Caco-2 (cell line): ENCODE results near the gene CNOT2. TPM values are rescaled to one million over a fixed set of nuclear protein-coding genes. Genes with fewer than 3 reads are reported as not detected.

Experiments
- BruUV-seq: library from RNA; stranded (reverse); fragments of 400-500 nt; replicated peaks from 2 replicates; lab custom pipeline; 2021; lab: Mats Ljungman, UMichigan
- CTCF ChIA-PET: fragments of 300-600 bp; sonication (Branson Sonifier 250); formaldehyde crosslinking; loops from one replicate; lab custom pipeline; 2022; ENCODE audit warnings: antibody characterized with exemption; lab: Charles Lee
- POLR2A ChIA-PET: fragments of 300-600 bp; sonication (Branson Sonifier 250); formaldehyde crosslinking; loops from one replicate; lab custom pipeline; 2022; ENCODE audit warnings: antibody characterized with exemption; lab: Charles Lee
- DNase-seq, 2 experiments: peaks; one replicate each; pipeline versions ENCODE4 v3.0.0 to v3.0.0-alpha.2; 2020 to 2022
- H3K27me3 ChIP-seq: replicated peaks from 2 replicates; pipeline ENCODE4 v1.6.0; 2011; ENCODE audit warnings: low read length; ENCODE audit not compliant: control insufficient read depth, insufficient read depth
- H3K36me3 ChIP-seq: 2 replicates; pipeline ENCODE4 v1.5.1; 2011; ENCODE audit warnings: low read length; ENCODE audit not compliant: control insufficient read depth, insufficient read depth
- H3K4me1 ChIP-seq: fragments of 250-450 bp; sonication (Bioruptor Pico); 2 replicates; pipeline ENCODE4 v1.5.1; 2020; ENCODE audit warnings: mild to moderate bottlenecking
- H3K4me3 ChIP-seq: 2 replicates; pipeline ENCODE4 v1.5.1; 2011; ENCODE audit warnings: low read depth, mild to moderate bottlenecking, control low read depth, low read length
- H3K9me3 ChIP-seq: fragments of 250-450 bp; sonication (Bioruptor Pico); 2 replicates; pipeline ENCODE4 v1.5.1; 2020; ENCODE audit warnings: mild to moderate bottlenecking, moderate library complexity
- H3K27ac Mint-ChIP-seq: one replicate; pipeline ENCODE4 v1.8.0; 2022; ENCODE audit warnings: mixed read lengths; ENCODE audit not compliant: unreplicated experiment
- H3K27me3 Mint-ChIP-seq: one replicate; pipeline ENCODE4 v1.8.0; 2022; ENCODE audit warnings: mixed read lengths; ENCODE audit not compliant: insufficient read depth, unreplicated experiment
- H3K36me3 Mint-ChIP-seq: one replicate; pipeline ENCODE4 v1.8.0; 2022; ENCODE audit warnings: mild to moderate bottlenecking, mixed read lengths; ENCODE audit not compliant: insufficient read depth, unreplicated experiment
- H3K4me1 Mint-ChIP-seq: one replicate; pipeline ENCODE4 v1.8.0; 2022; ENCODE audit warnings: low read depth, mixed read lengths; ENCODE audit not compliant: unreplicated experiment
- H3K4me3 Mint-ChIP-seq: one replicate; pipeline ENCODE4 v1.8.0; 2022; ENCODE audit warnings: mild to moderate bottlenecking, moderate library complexity, mixed read lengths; ENCODE audit not compliant: unreplicated experiment
- H3K9me3 Mint-ChIP-seq: one replicate; pipeline ENCODE4 v1.8.0; 2022; ENCODE audit warnings: mixed read lengths; ENCODE audit not compliant: unreplicated experiment
- CTCF ChIP-seq, 2 experiments: fragments of 200-600 bp in 1 of 2; IDR thresholded peaks; 1 replicate in 1 of 2; 2 replicates in 1 of 2; pipeline versions ENCODE4 v1.5.1 to v1.8.0; 2011 to 2022; ENCODE audit warnings: antibody characterized with exemption in 1 of 2, control low read depth in 1 of 2, inconsistent platforms in 1 of 2, low read depth in 1 of 2, low read length in 1 of 2, mild to moderate bottlenecking in 1 of 2, moderate library complexity in 1 of 2; ENCODE audit not compliant: insufficient read depth in 1 of 2, severe bottlenecking in 1 of 2, unreplicated experiment in 1 of 2
- intact Hi-C: fragments of 100-400 bp; cut with micrococcal nuclease; formaldehyde crosslinking; loops from one replicate; pipeline ENCODE4 v1.10.0; 2022; ENCODE audit not compliant: unreplicated experiment
- total RNA-seq: library from RNA; stranded (reverse); gene quantifications from 2 replicates; pipeline ENCODE4 v1.2.3, GENCODE V29; 2022

The CNOT2 gene
- total RNA-seq, 1 experiment from 2014 or later = 83.5 TPM

- H3K4me3 Mint-ChIP-seq = no peak overlapping the region
- intact Hi-C loops = no loop called here
- H3K9me3 Mint-ChIP-seq = no peaks in the 10 kb centered on the region
- Histone ChIP-seq H3K27me3 (no peaks in the 10 kb centered on the region), H3K4me1 (no peaks in the 10 kb centered on the region), H3K9me3 (no peaks in the 10 kb centered on the region), H3K4me3 (no peak overlapping the region), H3K36me3 (no peaks in the 10 kb centered on the region)
- TF ChIP-seq CTCF (IDR thresholded peaks at IDR 0.05; ENCODE audit: insufficient read depth in 1 of 2, low read depth in 1 of 2, low read length in 1 of 2, severe bottlenecking in 1 of 2, unreplicated experiment in 1 of 2) = no peak
- H3K4me1 Mint-ChIP-seq = no peaks in the 10 kb centered on the region
- DNase-seq = no peak
- H3K36me3 Mint-ChIP-seq = peaks cover 30% of the 10 kb centered on the region
- POLR2A ChIA-PET = no interaction called here
- no peak overlapping the region for H3K27ac Mint-ChIP-seq
- H3K27me3 Mint-ChIP-seq = no peaks in the 10 kb centered on the region
- TSS peak; percentile 41 for BruUV-seq
- CTCF ChIA-PET = no interaction called here
Observed at GRCh38 chr12:70353780-70354660, 110.8 kb downstream of the CNOT2 start.

GRCh38 chr12:70354787-70355186, 111.6 kb downstream of the CNOT2 start:
- no peak overlapping the region for H3K27ac Mint-ChIP-seq
- Histone ChIP-seq H3K4me1 (no peaks in the 10 kb centered on the region), H3K9me3 (no peaks in the 10 kb centered on the region), H3K4me3 (no peak overlapping the region), H3K27me3 (no peaks in the 10 kb centered on the region), H3K36me3 (no peaks in the 10 kb centered on the region)
- BruUV-seq = no TSS peak
- no peaks in the 10 kb centered on the region for H3K4me1 Mint-ChIP-seq
- ChIA-PET CTCF (no interaction called here), POLR2A (no interaction called here)
- no peaks in the 10 kb centered on the region for H3K9me3 Mint-ChIP-seq
- intact Hi-C loops = no loop called here
- H3K4me3 Mint-ChIP-seq = no peak overlapping the region
- H3K36me3 Mint-ChIP-seq = peaks cover 30% of the 10 kb centered on the region
- TF ChIP-seq CTCF (IDR thresholded peaks at IDR 0.05; ENCODE audit: insufficient read depth in 1 of 2, low read depth in 1 of 2, low read length in 1 of 2, severe bottlenecking in 1 of 2, unreplicated experiment in 1 of 2) = no peak
- no peaks in the 10 kb centered on the region for H3K27me3 Mint-ChIP-seq
- no peak for DNase-seq

- Mint-ChIP-seq H3K4me1 (no peaks in the 10 kb centered on the region), H3K27me3 (no peaks in the 10 kb centered on the region), H3K27ac (no peak overlapping the region), H3K9me3 (no peaks in the 10 kb centered on the region), H3K36me3 (peaks cover 30% of the 10 kb centered on the region), H3K4me3 (no peak overlapping the region)
- no peaks in the 10 kb centered on the region for H3K36me3 ChIP-seq
- no TSS peak for BruUV-seq
- H3K4me3 ChIP-seq = no peak overlapping the region
- ChIA-PET CTCF (interaction anchor here (0.7 kb wide), 1 partner anchor 363 kb away, joined by 3 read pairs; no protein-coding TSS in a partner anchor), POLR2A (no interaction called here)
- DNase-seq = no peak
- no peaks in the 10 kb centered on the region for H3K27me3 ChIP-seq
- no peak for TF ChIP-seq CTCF (IDR thresholded peaks at IDR 0.05; ENCODE audit: insufficient read depth in 1 of 2, low read depth in 1 of 2, low read length in 1 of 2, severe bottlenecking in 1 of 2, unreplicated experiment in 1 of 2)
- no peaks in the 10 kb centered on the region for H3K9me3 ChIP-seq
- no peaks in the 10 kb centered on the region for H3K4me1 ChIP-seq
- intact Hi-C loops = no loop called here
Observed at GRCh38 chr12:70355972-70356371, 112.7 kb downstream of the CNOT2 start.
